ENCODE data around the gene KSR2. TPM values are rescaled to one million over a fixed set of nuclear protein-coding genes. Genes with fewer than 3 reads are reported as not detected.

KSR2 gene
- total RNA-seq, 2 donors from 2014 or later, result 1.1 to 2.0 TPM

- H3K4me1 Mint-ChIP-seq, result peaks cover 8% of the 10 kb centered on the region
- H3K4me3 ChIP-seq (ENCODE audit: low read length), result no peak overlapping the region
- no peaks in the 10 kb centered on the region for H3K4me1 ChIP-seq (ENCODE audit: control insufficient read depth, insufficient read depth, low read length)
- no peak overlapping the region for H3K27ac Mint-ChIP-seq
- H3K9me3 Mint-ChIP-seq, result no peaks in the 10 kb centered on the region
- H3K27ac ChIP-seq (ENCODE audit: low read depth, low read length), result no peak overlapping the region
- no peak for DNase-seq
- H3K4me3 Mint-ChIP-seq, result no peak overlapping the region
- TF ChIP-seq CTCF (conservative IDR thresholded peaks at IDR 0.05), result no peak
- no peaks in the 10 kb centered on the region for H3K36me3 ChIP-seq (ENCODE audit: control insufficient read depth, insufficient read depth, low read length)
- H3K36me3 Mint-ChIP-seq (ENCODE audit: low read depth), result no peaks in the 10 kb centered on the region
- no peaks in the 10 kb centered on the region for H3K9me3 ChIP-seq (ENCODE audit: control insufficient read depth, low read length)
- peaks cover 3% of the 10 kb centered on the region for H3K27me3 Mint-ChIP-seq (ENCODE audit: insufficient read depth)
- no peak overlapping the region for H3K9ac ChIP-seq (ENCODE audit: extremely low read depth, low read length, poor library complexity, severe bottlenecking)
- H3K27me3 ChIP-seq (ENCODE audit: control insufficient read depth, insufficient read depth, low read length, poor library complexity, severe bottlenecking), result no peaks in the 10 kb centered on the region
- 68 to 100% methylated on average over 1 to 5 of the region's 5 CpGs for WGBS, 2 experiments (ENCODE audit: insufficient coverage in 1 of 2, insufficient read length in 1 of 2)
Measured at GRCh38 chr12:117563007-117563406, 405.8 kb downstream of the KSR2 start.

- Mint-ChIP-seq H3K4me1 (peaks cover 8% of the 10 kb centered on the region), H3K27me3 (ENCODE audit: insufficient read depth) (peaks cover 3% of the 10 kb centered on the region), H3K9me3 (no peaks in the 10 kb centered on the region), H3K36me3 (ENCODE audit: low read depth) (no peaks in the 10 kb centered on the region), H3K4me3 (no peak overlapping the region), H3K27ac (no peak overlapping the region)
- 82 to 92% methylated on average over 2 of the region's 2 CpGs for WGBS, 2 experiments (ENCODE audit: insufficient coverage in 1 of 2, insufficient read length in 1 of 2)
- Histone ChIP-seq H3K4me1 (ENCODE audit: control insufficient read depth, insufficient read depth, low read length) (no peaks in the 10 kb centered on the region), H3K9ac (ENCODE audit: extremely low read depth, low read length, poor library complexity, severe bottlenecking) (no peak overlapping the region), H3K9me3 (ENCODE audit: control insufficient read depth, low read length) (no peaks in the 10 kb centered on the region), H3K27me3 (ENCODE audit: control insufficient read depth, insufficient read depth, low read length, poor library complexity, severe bottlenecking) (no peaks in the 10 kb centered on the region), H3K36me3 (ENCODE audit: control insufficient read depth, insufficient read depth, low read length) (no peaks in the 10 kb centered on the region), H3K4me3 (ENCODE audit: low read length) (no peak overlapping the region), H3K27ac (ENCODE audit: low read depth, low read length) (no peak overlapping the region)
- no peak for TF ChIP-seq CTCF (conservative IDR thresholded peaks at IDR 0.05)
- DNase-seq, result no peak
Measured at GRCh38 chr12:117561990-117562389, 406.8 kb downstream of the KSR2 start.

- no peak for DNase-seq
- no peak overlapping the region for H3K9ac ChIP-seq (ENCODE audit: extremely low read depth, low read length, poor library complexity, severe bottlenecking)
- no peak for TF ChIP-seq CTCF (conservative IDR thresholded peaks at IDR 0.05)
- no peaks in the 10 kb centered on the region for H3K9me3 ChIP-seq (ENCODE audit: control insufficient read depth, low read length)
- peaks cover 4% of the 10 kb centered on the region for H3K27me3 ChIP-seq (ENCODE audit: control insufficient read depth, insufficient read depth, low read length, poor library complexity, severe bottlenecking)
- Mint-ChIP-seq H3K27me3 (ENCODE audit: insufficient read depth) (peaks cover 7% of the 10 kb centered on the region), H3K9me3 (no peaks in the 10 kb centered on the region), H3K4me3 (no peak overlapping the region), H3K27ac (no peak overlapping the region), H3K36me3 (ENCODE audit: low read depth) (no peaks in the 10 kb centered on the region), H3K4me1 (peaks cover 5% of the 10 kb centered on the region)
- no peaks in the 10 kb centered on the region for H3K36me3 ChIP-seq (ENCODE audit: control insufficient read depth, insufficient read depth, low read length)
- no peaks in the 10 kb centered on the region for H3K4me1 ChIP-seq (ENCODE audit: control insufficient read depth, insufficient read depth, low read length)
- H3K4me3 ChIP-seq (ENCODE audit: low read length), result no peak overlapping the region
- no peak overlapping the region for H3K27ac ChIP-seq (ENCODE audit: low read depth, low read length)
Measured at GRCh38 chr12:117559978-117560377, 408.8 kb downstream of the KSR2 start.

Measured in endodermal cell (in vitro differentiated cells).